Breast epithelium (tissue), 3 donors: Measurements from ENCODE around the gene AGRN.

ENCODE experiments used
- POLR2A ChIP-seq: fragments of 450-650 bp; IDR thresholded peaks from one replicate; pipeline ENCODE4 v1.6.1; 2016; ENCODE audit warnings: antibody characterized with exemption, mild to moderate bottlenecking, moderate library complexity
- POLR2AphosphoS5 ChIP-seq, 3 donors: sonication (generic); formaldehyde crosslinking; IDR thresholded peaks; one replicate each; pipeline ENCODE4 v1.6.1; 2017; ENCODE audit warnings: antibody characterized with exemption in 3 of 3
- TF ChIP-seq, protein P1 (sequence below), 3 donors: fragments of 450-650 bp; IDR thresholded peaks; one replicate each; pipeline ENCODE4 v1.5.1; 2016 to 2017; ENCODE audit warnings: antibody characterized with exemption in 3 of 3, mild to moderate bottlenecking in 3 of 3, moderate library complexity in 3 of 3

DNA sequence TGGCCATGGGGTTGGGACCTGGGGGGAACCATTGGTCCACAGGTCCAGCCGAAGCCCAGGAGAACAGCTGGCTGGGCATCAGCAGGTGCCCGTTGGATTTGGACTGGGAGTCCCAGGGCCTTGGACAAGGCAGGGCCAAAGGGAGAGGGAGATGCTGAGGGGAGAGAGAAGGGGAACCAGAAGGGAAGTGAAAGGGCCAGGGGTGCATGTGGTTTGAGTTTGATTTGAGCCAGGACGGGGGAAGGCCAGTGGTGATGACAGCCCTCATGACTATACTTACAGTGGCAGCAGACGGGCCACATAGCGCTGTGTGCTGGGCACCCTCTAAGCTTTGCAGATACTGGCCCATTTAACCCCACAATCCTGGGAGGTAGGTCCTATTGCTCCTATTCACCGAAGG, 18.8 kb downstream of the AGRN start:
- TF ChIP-seq, protein P1, sequence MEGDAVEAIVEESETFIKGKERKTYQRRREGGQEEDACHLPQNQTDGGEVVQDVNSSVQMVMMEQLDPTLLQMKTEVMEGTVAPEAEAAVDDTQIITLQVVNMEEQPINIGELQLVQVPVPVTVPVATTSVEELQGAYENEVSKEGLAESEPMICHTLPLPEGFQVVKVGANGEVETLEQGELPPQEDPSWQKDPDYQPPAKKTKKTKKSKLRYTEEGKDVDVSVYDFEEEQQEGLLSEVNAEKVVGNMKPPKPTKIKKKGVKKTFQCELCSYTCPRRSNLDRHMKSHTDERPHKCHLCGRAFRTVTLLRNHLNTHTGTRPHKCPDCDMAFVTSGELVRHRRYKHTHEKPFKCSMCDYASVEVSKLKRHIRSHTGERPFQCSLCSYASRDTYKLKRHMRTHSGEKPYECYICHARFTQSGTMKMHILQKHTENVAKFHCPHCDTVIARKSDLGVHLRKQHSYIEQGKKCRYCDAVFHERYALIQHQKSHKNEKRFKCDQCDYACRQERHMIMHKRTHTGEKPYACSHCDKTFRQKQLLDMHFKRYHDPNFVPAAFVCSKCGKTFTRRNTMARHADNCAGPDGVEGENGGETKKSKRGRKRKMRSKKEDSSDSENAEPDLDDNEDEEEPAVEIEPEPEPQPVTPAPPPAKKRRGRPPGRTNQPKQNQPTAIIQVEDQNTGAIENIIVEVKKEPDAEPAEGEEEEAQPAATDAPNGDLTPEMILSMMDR (IDR thresholded peaks at IDR 0.05) = no peak
- no peak for TF ChIP-seq POLR2A
- no peak for TF ChIP-seq POLR2AphosphoS5 (IDR thresholded peaks at IDR 0.05)
